GM13977 (cell line): ENCODE measurements around the gene HECW1.

Experiments
- DNase-seq: peaks from one replicate; pipeline ENCODE4 v3.0.0; 2012; ENCODE audit warnings: low spot score
- CTCF ChIP-seq: IDR thresholded peaks from 2 replicates; pipeline ENCODE4 v1.5.1; 2012; ENCODE audit warnings: mild to moderate bottlenecking, control low read depth; ENCODE audit not compliant: insufficient read depth; ENCODE audit errors: extremely low read depth, missing control alignments
- in situ Hi-C: fragments of 300-500 bp; cut with MboI; formaldehyde crosslinking; loops from one replicate; pipeline ENCODE4 v1.12.0; 2022; ENCODE audit warnings: low sequenced_read_pairs, low pct_unique_long_range_greater_than_20kb, mixed read lengths, inconsistent platforms; ENCODE audit not compliant: unreplicated experiment

Gene HECW1

GRCh38 chr7:43528576-43529354 is 416.3 kb downstream of the HECW1 start:
- no peak for DNase-seq
- in situ Hi-C loops, result no loop called here
- no peak for TF ChIP-seq CTCF

GRCh38 chr7:43530553-43531410 is 418.3 kb downstream of the HECW1 start:
- no peak for DNase-seq
- TF ChIP-seq CTCF, result no peak

GRCh38 chr7:43531700-43532099 is 419.3 kb downstream of the HECW1 start:
- in situ Hi-C loops, result no loop called here
- no peak for TF ChIP-seq CTCF
- DNase-seq, result no peak

More at GRCh38 chr7:43530553-43531410, 418.3 kb downstream of the HECW1 start:
- in situ Hi-C loops, result no loop called here

GRCh38 chr7:43533801-43534479 is 421.5 kb downstream of the HECW1 start:
- no peak for DNase-seq
- in situ Hi-C loops, result no loop called here
- no peak for TF ChIP-seq CTCF

- no peak for DNase-seq
- no peak for TF ChIP-seq CTCF
- in situ Hi-C loops, result no loop called here
Measured at GRCh38 chr7:43535031-43535451, 422.6 kb downstream of the HECW1 start.

GRCh38 chr7:43535810-43536585 is 423.6 kb downstream of the HECW1 start:
- DNase-seq, result no peak
- in situ Hi-C loops, result no loop called here
- TF ChIP-seq CTCF, result no peak
